H1 (cell line): ENCODE data around the gene FGF1. TPM values are rescaled to one million over a fixed set of nuclear protein-coding genes. Genes with fewer than 3 reads are reported as not detected.

Experiments used
- CTCF ChIA-PET: fragments of 300-600 bp; sonication (Branson Sonifier 250); formaldehyde crosslinking; loops from one replicate; lab custom pipeline; 2021; ENCODE audit not compliant: partially characterized antibody; lab: Charles Lee
- POLR2A ChIA-PET: fragments of 300-600 bp; sonication (Branson Sonifier 250); formaldehyde crosslinking; loops from one replicate; lab custom pipeline; 2021; ENCODE audit warnings: inconsistent platforms; ENCODE audit not compliant: partially characterized antibody; lab: Charles Lee
- DNase-seq, 2 experiments: peaks; one replicate each; pipeline versions ENCODE4 v3.0.0 to v3.0.0-alpha.2; 2010 to 2022; ENCODE audit warnings: low spot score in 2 of 2, low read depth in 1 of 2, mixed read lengths in 1 of 2
- FAIRE-seq: peaks from 2 replicates; lab custom pipeline; 2011; peaks lifted over from hg19 to GRCh38; lab: Jason Lieb, UNC
- H2AFZ ChIP-seq: 2 replicates; pipeline ENCODE4 v1.8.1; 2012; ENCODE audit warnings: low read length, inconsistent platforms
- H2AK5ac ChIP-seq: 2 replicates; pipeline ENCODE4 v1.6.1; 2013; ENCODE audit warnings: low read depth, low read length
- H2BK120ac ChIP-seq: replicated peaks from 2 replicates; pipeline ENCODE3; 2013; ENCODE audit warnings: low read depth, low read length, inconsistent platforms
- H2BK12ac ChIP-seq: 2 replicates; pipeline ENCODE4 v1.6.1; 2013; ENCODE audit warnings: low read depth, low read length
- H2BK15ac ChIP-seq: 2 replicates; pipeline ENCODE4 v1.6.1; 2013; ENCODE audit warnings: low read length
- H2BK20ac ChIP-seq: 2 replicates; pipeline ENCODE4 v1.6.1; 2013; ENCODE audit warnings: low read length
- H2BK5ac ChIP-seq: 2 replicates; pipeline ENCODE4 v1.6.1; 2013; ENCODE audit warnings: low read depth, low read length
- H3K14ac ChIP-seq: 2 replicates; pipeline ENCODE4 v1.6.1; 2013; ENCODE audit warnings: inconsistent platforms; ENCODE audit not compliant: insufficient read length
- H3K18ac ChIP-seq: 2 replicates; pipeline ENCODE4 v1.6.1; 2013; ENCODE audit warnings: low read length; ENCODE audit errors: extremely low read depth
- H3K23ac ChIP-seq: 2 replicates; pipeline ENCODE4 v1.6.1; 2013; ENCODE audit warnings: inconsistent platforms; ENCODE audit not compliant: insufficient read length
- H3K23me2 ChIP-seq: 2 replicates; pipeline ENCODE4 v1.6.1; 2013; ENCODE audit warnings: low read depth, low read length
- H3K27ac ChIP-seq: 2 replicates; pipeline ENCODE4 v1.6.1; 2011; ENCODE audit warnings: low read depth, low read length, inconsistent platforms
- H3K27me3 ChIP-seq, 4 experiments: replicated peaks in 1 of 4; 1 replicate in 1 of 4; 2 replicates in 3 of 4; pipeline versions ENCODE4 v1.6.1 to v1.8.1; 2011 to 2013; ENCODE audit warnings: low read length in 3 of 4, mild to moderate bottlenecking in 3 of 4, inconsistent platforms in 2 of 4, mixed read lengths in 2 of 4, moderate library complexity in 1 of 4; ENCODE audit not compliant: control insufficient read depth in 3 of 4, insufficient read depth in 3 of 4; ENCODE audit errors: extremely low read depth in 1 of 4
- H3K36me3 ChIP-seq, 4 experiments: 2 replicates each; pipeline versions ENCODE4 v1.6.1 to v1.8.1; 2011 to 2013; ENCODE audit warnings: mild to moderate bottlenecking in 4 of 4, low read length in 3 of 4, moderate library complexity in 2 of 4, control low read depth in 1 of 4, inconsistent platforms in 1 of 4; ENCODE audit not compliant: insufficient read depth in 4 of 4, control insufficient read depth in 2 of 4
- H3K4ac ChIP-seq: replicated peaks from 2 replicates; pipeline ENCODE3; 2013; ENCODE audit warnings: low read length, low read depth, mixed read lengths, inconsistent platforms; ENCODE audit not compliant: insufficient read length
- H3K4me1 ChIP-seq, 4 experiments: replicated peaks in 1 of 4; 1 replicate in 1 of 4; 2 replicates in 3 of 4; pipeline versions ENCODE4 v1.6.1 to v1.8.1; 2011 to 2013; ENCODE audit warnings: low read length in 3 of 4, inconsistent platforms in 2 of 4, mixed read lengths in 1 of 4; ENCODE audit not compliant: insufficient read depth in 4 of 4, control insufficient read depth in 3 of 4
- H3K4me2 ChIP-seq, 2 experiments: 2 replicates each; pipeline versions ENCODE4 v1.6.1 to v1.8.1; 2011 to 2013; ENCODE audit warnings: low read depth in 2 of 2, low read length in 2 of 2, control low read depth in 1 of 2, inconsistent platforms in 1 of 2, mild to moderate bottlenecking in 1 of 2; ENCODE audit not compliant: insufficient read depth in 1 of 2
- H3K4me3 ChIP-seq, 4 experiments: fragments of 200-600, 300-600 bp in 1 of 4; sonication (generic), shearing (Covaris generic), sonication (Bioruptor Twin) in 1 of 4; 2 replicates each; pipeline versions ENCODE4 v1.5.1 to v1.8.1; 2011 to 2016; ENCODE audit warnings: low read length in 4 of 4, low read depth in 3 of 4, control low read depth in 2 of 4, inconsistent platforms in 2 of 4, mild to moderate bottlenecking in 2 of 4, mixed read lengths in 1 of 4, moderate library complexity in 1 of 4; ENCODE audit not compliant: insufficient read depth in 2 of 4; ENCODE audit errors: extremely low read depth in 1 of 4
- H3K56ac ChIP-seq: replicated peaks from 2 replicates; pipeline ENCODE3; 2013; ENCODE audit warnings: low read depth, mild to moderate bottlenecking, mixed read lengths, low read length, inconsistent platforms; ENCODE audit not compliant: insufficient read length
- H3K79me1 ChIP-seq: 2 replicates; pipeline ENCODE4 v1.6.1; 2013; ENCODE audit warnings: low read depth, low read length, control low read depth
- H3K79me2 ChIP-seq, 2 experiments: 2 replicates each; pipeline versions ENCODE4 v1.6.1 to v1.8.1; 2012 to 2013; ENCODE audit warnings: low read length in 2 of 2, mild to moderate bottlenecking in 2 of 2, inconsistent platforms in 1 of 2; ENCODE audit not compliant: insufficient read depth in 2 of 2, control insufficient read depth in 1 of 2
- H3K9ac ChIP-seq, 4 experiments: replicated peaks in 1 of 4; 1 replicate in 1 of 4; 2 replicates in 3 of 4; pipeline versions ENCODE4 v1.6.1 to v1.8.1; 2011 to 2013; ENCODE audit warnings: low read depth in 3 of 4, low read length in 3 of 4, control low read depth in 2 of 4, mild to moderate bottlenecking in 2 of 4, moderate library complexity in 2 of 4, inconsistent platforms in 1 of 4; ENCODE audit errors: extremely low read depth in 1 of 4
- H3K9me3 ChIP-seq, 2 experiments: 2 replicates each; pipeline versions ENCODE4 v1.6.1 to v1.8.1; 2012 to 2013; ENCODE audit warnings: mild to moderate bottlenecking in 2 of 2, moderate library complexity in 2 of 2, control low read depth in 1 of 2, inconsistent platforms in 1 of 2, low read depth in 1 of 2, low read length in 1 of 2, mixed read lengths in 1 of 2; ENCODE audit not compliant: insufficient read depth in 2 of 2
- H4K20me1 ChIP-seq, 2 experiments: replicated peaks in 1 of 2; 2 replicates each; pipeline versions ENCODE3 to v1.8.1; 2011 to 2013; ENCODE audit warnings: inconsistent platforms in 2 of 2, low read length in 2 of 2, mild to moderate bottlenecking in 1 of 2; ENCODE audit not compliant: insufficient read depth in 2 of 2, control insufficient read depth in 1 of 2
- H4K5ac ChIP-seq: 2 replicates; pipeline ENCODE4 v1.6.1; 2013; ENCODE audit warnings: low read length, low read depth, mixed read lengths, inconsistent platforms; ENCODE audit not compliant: insufficient read length
- H4K8ac ChIP-seq: 2 replicates; pipeline ENCODE4 v1.8.0; 2013; ENCODE audit warnings: mild to moderate bottlenecking, moderate library complexity, low read length, inconsistent platforms; ENCODE audit not compliant: insufficient read depth; ENCODE audit errors: extremely low read depth
- H4K91ac ChIP-seq: replicated peaks from 2 replicates; pipeline ENCODE3; 2013; ENCODE audit warnings: low read length, mixed read lengths, inconsistent platforms; ENCODE audit not compliant: insufficient read length
- BRCA1 ChIP-seq: IDR thresholded peaks from 2 replicates; pipeline ENCODE4 v1.6.1; 2012; ENCODE audit warnings: low read depth, low read length, improper control_type of control experiment
- SAP30 ChIP-seq: fragments of 300-600 bp; sonication (generic); IDR thresholded peaks from 2 replicates; pipeline ENCODE4 v1.7.1; 2012; ENCODE audit warnings: low read length, moderate library complexity, mild to moderate bottlenecking, inconsistent platforms; ENCODE audit not compliant: insufficient read depth, insufficient replicate concordance
- TAF1 ChIP-seq: IDR thresholded peaks from 2 replicates; pipeline ENCODE4 v1.6.1; 2011; ENCODE audit warnings: mild to moderate bottlenecking, low read depth, low read length
- TAF7 ChIP-seq: optimal IDR thresholded peaks from 2 replicates; pipeline ENCODE3; 2011; ENCODE audit warnings: low read depth, mild to moderate bottlenecking, inconsistent platforms, low read length, moderate library complexity, borderline replicate concordance
- WGBS, 2 experiments: shearing (Covaris generic) in 1 of 2; methylation state at CpG; one replicate each; pipeline versions ENCODE4 v1.1.6 to v1.1.7; 2013 to 2015; ENCODE audit warnings: low lambda C conversion rate in 2 of 2, mixed read lengths in 2 of 2, inconsistent platforms in 1 of 2, low coverage in 1 of 2, missing lambda C conversion rate in 1 of 2; ENCODE audit not compliant: insufficient replicate concordance in 2 of 2, insufficient coverage in 1 of 2, insufficient read length in 1 of 2; ENCODE audit errors: extremely low coverage in 1 of 2, missing lambda C conversion rate in 1 of 2; 5-methylcytosine and 5-hydroxymethylcytosine counted together
- polyA plus RNA-seq, 7 experiments: library from polyadenylated mRNA; depleted of rRNA in 3 of 7; stranded (reverse) in 5 of 7; unstranded in 2 of 7; fragments of >200 nt in 5 of 7; fragments of 200-250 nt in 2 of 7; gene quantifications; 1 replicate in 5 of 7; 2 replicates in 1 of 7; 4 replicates in 1 of 7; pipeline versions ENCODE4 v1.2.1 to v1.2.3, GENCODE V29; 2011 to 2013; ENCODE audit warnings: missing spikeins in 2 of 7, mixed read lengths in 2 of 7
- total RNA-seq: library from RNA; stranded (reverse); fragmentation: NEBNext Ultra II Directional; extraction: Animal tissue kit (Norgen Biotek cat#: 25700); gene quantifications from 2 replicates; pipeline ENCODE4 v1.2.1, GENCODE V29; 2021

Gene FGF1
- total and polyA plus RNA-seq, 2 of the 8 experiments (the other 6 are each of a cell fraction or from before 2014, with no cell fraction given), result 0.30 to 0.50 TPM

- H3K23ac ChIP-seq, result no peak overlapping the region
- no peak overlapping the region for H3K4me2 ChIP-seq
- H3K4ac ChIP-seq, result no peak overlapping the region
- no peak overlapping the region for H3K18ac ChIP-seq
- CTCF ChIA-PET, result interaction anchor here (1.2 to 10.4 kb wide), 6 partner anchors 17 to 462 kb away, joined by 3 to 68 read pairs (median 8); no protein-coding TSS in a partner anchor
- H2BK20ac ChIP-seq, result no peak overlapping the region
- H4K8ac ChIP-seq, result no peak overlapping the region
- no peaks in the 10 kb centered on the region for H3K9me3 ChIP-seq
- no peak overlapping the region for H4K5ac ChIP-seq
- DNase-seq (no peak), FAIRE-seq (no peak)
- H3K14ac ChIP-seq, result no peak overlapping the region
- POLR2A ChIA-PET, result no interaction called here
- H2BK15ac ChIP-seq, result no peak overlapping the region
- WGBS, 2 experiments, result 91% methylated on average over 7 of the region's 7 CpGs; no CpG with 5 or more reads in 1 of the 2 experiments
- H3K4me3 ChIP-seq, result no peak overlapping the region
- no peaks in the 10 kb centered on the region for H3K79me1 ChIP-seq
- H2BK120ac ChIP-seq, result no peak overlapping the region
- H3K27ac ChIP-seq, result no peak overlapping the region
- no peak overlapping the region for H4K91ac ChIP-seq
- H4K20me1 ChIP-seq, result no peaks in the 10 kb centered on the region
- H2BK12ac ChIP-seq, result no peak overlapping the region
- H3K23me2 ChIP-seq, result no peaks in the 10 kb centered on the region; the same call in 1 of the 2 replicates
- H3K27me3 ChIP-seq, result no peaks in the 10 kb centered on the region
- H3K56ac ChIP-seq, result no peak overlapping the region
- no peak overlapping the region for H2AK5ac ChIP-seq
- no peak overlapping the region for H2BK5ac ChIP-seq
- no peak overlapping the region for H2AFZ ChIP-seq
- TF ChIP-seq TAF7 (no peak), SAP30 (no peak), BRCA1 (no peak), TAF1 (no peak)
- H3K9ac ChIP-seq, result no peak overlapping the region
- no peaks in the 10 kb centered on the region for H3K4me1 ChIP-seq
- H3K36me3 ChIP-seq, result no peaks in the 10 kb centered on the region
- no peaks in the 10 kb centered on the region for H3K79me2 ChIP-seq
Observed at GRCh38 chr5:142608081-142608480, 77.8 kb downstream of the FGF1 start.
